GM19239 (cell line): ENCODE data around the gene ZNF621.

ENCODE experiments used
- DNase-seq: peaks from one replicate; pipeline ENCODE4 v3.0.0; 2011; ENCODE audit warnings: low spot score; ENCODE audit not compliant: insufficient read length
- FAIRE-seq: peaks from 2 replicates; lab custom pipeline; 2011; peaks lifted over from hg19 to GRCh38; lab: Jason Lieb, UNC

Gene ZNF621

DNA sequence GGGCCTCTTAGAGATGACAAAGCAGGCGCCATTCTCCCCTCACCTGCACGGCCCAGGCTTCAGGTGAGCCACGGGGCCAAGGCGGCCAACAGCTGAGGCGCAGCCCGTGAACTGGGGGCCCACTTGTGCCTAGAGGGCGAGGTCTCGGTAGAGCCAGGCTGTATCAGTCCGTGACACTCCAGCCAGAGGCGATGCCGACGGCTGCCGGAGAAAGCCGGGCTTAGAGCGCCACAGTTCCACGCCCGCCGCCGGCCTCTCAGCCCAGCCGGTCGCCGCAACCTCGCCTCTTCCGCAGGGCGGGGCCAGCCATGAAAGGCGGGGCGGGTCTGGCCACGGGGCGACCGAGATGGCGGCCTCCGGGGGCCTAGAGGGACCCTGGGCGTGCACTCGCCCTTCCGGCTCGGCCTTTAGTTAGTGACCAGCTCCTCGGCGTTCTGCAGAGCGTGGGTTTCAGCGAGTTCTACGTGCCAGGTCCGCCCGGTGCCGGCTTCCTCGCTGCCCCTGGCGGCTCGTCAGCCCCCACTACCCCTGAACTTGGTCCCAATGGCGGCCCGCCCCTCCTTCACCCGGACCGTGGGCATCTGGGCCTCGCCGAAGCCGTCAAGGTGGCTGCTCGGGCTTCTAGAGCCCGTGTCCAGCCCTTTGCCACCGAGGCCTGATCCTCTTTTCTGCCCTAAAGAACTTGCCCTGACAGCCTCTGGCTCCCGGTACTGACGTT, at the start of gene ZNF621:
ZNF621 (plus strand) TSS at position 393 of the 718 bp plus-strand sequence. CDS start 881 bp downstream, outside the sequence.
- FAIRE-seq (peak; percentile 87), DNase-seq (peak; percentile 87)

DNA sequence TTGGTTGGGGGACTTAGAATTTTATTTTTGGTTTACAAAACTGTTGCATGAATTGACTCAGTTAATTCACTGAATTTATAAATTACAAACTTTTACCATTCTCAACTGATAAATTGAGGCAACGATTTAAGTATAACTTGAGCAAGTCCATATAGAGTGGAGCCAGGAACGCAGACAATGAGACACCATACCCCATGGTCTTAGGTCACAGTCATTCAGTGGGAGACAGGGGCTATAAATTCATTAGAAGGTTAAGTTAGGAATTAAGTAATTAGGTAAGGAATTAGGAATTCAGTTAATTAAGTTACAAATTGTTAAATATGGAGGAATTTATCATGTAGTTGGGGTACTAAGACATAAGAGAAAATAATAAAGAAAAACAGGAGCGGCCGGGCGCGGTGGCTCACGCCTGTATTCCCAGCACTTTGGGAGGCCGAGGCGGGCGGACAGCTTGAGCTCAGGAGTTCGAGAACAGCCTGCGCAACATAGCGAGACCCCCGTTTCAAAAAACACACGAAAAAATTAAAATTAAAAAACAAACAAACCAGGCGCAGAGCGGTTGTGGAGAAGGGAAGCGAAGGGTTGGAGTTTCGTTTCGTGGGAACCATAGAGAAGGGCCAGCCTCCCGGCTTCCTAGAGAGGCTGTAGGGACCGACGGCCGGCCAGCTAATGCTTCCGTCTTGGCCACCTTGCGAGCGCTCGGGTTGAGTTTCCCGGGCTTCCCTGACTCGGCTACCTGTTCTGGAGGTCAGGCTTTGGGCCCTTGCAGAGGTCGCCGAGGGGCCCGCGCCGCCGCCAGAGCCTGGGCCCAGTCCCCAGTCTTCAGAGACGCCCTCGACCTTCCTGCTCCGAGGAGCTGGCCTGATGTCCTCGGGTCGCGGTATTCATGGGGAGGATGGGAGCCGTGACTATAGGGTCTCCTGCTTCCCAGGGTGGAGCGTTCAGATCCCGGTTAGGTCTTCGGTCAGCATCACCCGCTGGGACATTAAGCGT, 48.0 kb upstream of the ZNF621 start, which contains the start of gene ZNF619:
ZNF619 (plus strand) TSS at position 645 of the 993 bp plus-strand sequence. CDS start 858 bp downstream, outside the sequence.
- DNase-seq (peak; percentile 68), FAIRE-seq (peak; percentile 84)

DNA sequence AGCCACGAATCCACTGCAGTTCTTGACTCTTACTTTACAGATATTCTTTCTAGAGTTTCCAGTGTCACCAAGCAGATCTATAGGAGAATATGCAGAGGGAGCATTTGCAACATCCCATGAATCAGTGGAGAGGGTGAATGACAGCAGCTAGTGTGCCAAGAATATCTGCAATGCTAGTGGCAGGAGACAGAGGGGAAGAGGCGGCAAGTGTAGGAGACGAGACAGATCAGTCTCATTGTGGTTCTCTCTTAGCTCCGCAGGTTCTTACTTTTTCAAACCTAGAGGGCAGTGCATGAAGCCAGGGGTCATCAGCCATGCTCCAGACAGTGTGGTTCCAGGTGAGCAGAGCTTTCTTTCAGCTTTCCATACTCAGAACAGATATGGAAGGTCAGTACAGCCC, 47.1 kb upstream of the ZNF621 start:
- DNase-seq (no peak), FAIRE-seq (peak; percentile 49)

DNA sequence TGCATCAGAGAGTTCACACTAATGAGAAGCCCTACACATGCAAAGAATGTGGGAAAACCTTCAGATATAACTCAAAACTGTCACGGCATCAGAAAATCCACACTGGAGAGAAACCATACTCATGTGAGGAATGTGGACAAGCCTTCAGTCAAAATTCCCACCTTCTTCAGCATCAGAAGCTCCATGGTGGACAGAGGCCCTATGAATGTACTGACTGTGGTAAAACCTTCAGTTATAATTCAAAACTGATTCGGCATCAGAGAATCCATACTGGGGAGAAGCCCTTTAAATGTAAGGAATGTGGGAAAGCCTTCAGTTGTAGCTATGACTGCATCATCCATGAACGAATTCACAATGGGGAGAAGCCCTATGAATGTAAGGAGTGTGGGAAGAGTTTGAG, 37.6 kb upstream of the ZNF621 start:
- no peak for DNase-seq
- FAIRE-seq = no peak

DNA sequence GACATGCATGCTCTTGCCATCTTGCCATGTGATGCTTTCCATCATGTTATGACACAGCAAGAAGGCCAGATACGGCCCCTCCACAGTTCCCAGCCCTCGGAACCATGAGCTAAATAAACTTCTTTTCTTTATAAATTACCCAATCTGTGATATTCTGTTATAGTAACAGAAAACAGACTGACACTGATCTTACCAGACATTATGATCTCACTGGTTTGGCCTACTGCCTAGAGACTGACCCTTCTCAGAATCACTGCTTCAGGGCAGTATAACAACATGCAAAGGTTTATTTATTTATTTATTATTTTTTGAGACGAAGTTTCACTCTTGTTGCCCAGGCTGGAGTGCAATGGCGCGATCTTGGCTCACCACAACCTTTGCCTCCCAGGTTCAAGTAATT, 33.8 kb upstream of the ZNF621 start:
- DNase-seq (no peak), FAIRE-seq (no peak)

DNA sequence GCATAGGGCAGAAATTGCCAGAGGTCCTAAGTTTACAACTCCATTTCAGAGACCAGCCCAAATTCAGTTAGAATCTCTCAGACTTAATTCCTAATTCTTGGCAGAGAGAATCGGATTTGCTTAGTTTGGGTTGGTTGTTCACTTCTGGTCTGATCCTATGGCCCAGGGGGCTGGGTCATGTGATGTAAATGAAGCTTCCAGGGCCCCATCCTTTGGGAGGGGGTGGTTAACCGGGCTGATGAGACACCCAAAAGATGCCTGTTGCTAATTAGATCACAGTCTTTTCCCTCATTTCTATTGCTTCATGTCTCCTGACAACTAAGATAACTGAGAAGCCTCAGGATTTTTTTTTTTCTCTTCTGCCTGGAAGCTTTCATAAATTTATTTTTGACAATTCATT, 30.1 kb upstream of the ZNF621 start:
- no peak for FAIRE-seq

DNA sequence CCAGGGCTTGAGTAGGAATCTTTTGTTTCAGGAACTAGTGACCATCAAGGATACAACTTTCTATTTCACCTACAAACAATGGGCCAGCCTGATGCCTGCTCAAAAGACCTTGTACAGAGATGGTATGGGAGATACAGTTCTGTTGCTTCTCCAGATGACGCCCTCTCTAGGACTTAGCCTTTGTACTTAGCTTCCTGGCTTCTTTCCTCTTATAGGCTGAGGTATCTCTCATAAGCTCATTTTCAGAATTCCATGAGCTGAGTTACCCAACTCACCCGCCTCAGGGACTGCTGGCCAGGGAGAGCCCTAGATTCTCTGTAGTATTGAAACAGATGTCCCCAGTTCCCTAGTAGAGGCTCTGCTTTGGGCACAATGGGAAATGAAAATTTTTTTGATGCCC, 27.5 kb upstream of the ZNF621 start:
- no peak for FAIRE-seq
- DNase-seq = no peak

More for the DNA sequence above, 30.1 kb upstream of the ZNF621 start:
- no peak for DNase-seq

DNA sequence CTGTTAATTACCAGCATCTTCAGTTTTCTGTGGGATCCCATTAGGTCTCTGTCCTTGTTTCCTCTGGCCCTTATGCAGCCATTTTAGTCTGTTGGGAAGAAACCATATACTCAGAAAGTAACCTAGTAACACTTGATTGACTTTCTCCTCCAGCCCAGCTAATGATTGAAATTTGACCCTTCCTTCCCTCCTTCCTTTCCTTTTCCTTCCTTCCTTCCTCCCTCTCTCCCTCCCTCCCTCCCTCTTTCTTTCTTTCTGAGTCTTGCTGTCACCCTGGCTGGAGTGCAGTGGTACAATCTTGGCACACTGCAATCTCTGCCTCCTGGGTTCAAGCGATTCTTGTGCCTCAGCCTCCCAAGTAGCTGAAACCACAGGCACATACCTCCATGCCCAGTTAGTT, 24.8 kb upstream of the ZNF621 start:
- FAIRE-seq = no peak
- no peak for DNase-seq

DNA sequence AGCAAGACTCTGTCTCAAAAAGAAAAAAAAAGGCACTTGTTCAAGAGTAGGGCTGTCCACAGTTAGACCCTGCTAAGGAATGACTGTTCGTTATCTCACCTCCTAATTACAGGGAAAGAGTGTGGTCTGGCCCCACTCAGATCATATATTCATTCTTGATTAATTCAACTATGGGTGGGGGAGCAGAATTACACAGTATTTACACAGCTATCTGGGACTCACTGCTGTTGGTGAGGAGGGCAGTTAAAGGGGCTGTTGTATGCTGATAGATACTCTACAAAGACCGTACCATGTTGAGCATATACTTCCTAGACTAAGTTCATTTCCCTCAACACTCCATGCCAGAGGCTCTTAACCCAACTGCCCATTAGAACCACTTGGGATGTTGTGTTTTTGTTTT, 22.7 kb upstream of the ZNF621 start:
- no peak for FAIRE-seq
- DNase-seq = no peak

DNA sequence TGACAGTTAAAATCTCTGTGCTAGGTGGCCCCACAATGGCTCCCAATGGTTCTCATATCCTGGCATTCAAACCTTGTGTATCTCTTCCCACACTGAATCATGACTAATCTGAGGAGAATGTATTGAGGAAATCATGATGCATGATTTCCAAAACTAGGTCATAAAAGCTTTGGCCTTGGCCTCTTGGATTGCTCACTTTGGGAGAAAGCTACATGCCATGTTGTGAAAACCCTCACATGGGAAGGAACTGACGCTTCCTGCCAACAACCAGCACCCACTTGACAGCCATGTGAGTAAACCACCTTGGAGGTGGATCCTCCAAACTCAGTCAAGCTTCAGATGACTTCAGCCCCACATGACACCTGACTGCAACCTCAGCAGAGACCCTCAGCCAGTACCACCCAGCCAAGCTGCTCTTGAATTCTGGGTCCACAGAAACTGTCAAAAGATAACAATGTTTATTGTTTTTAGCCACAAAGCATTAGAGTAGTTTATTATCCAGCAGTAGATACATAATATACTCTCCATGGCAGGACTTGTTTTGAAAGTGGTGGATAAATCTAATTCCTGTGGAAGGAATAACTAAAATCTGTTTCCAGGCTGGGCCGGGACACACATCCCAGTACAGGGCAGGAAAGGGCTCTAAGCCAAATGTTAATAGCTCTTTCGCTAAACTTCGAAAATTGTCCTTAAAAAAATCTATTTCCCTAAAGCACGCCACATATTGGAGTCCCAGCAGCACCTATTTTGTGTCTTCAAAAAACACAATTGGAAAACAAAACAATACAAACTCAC, 19.9 kb upstream of the ZNF621 start:
- FAIRE-seq = no peak

DNA sequence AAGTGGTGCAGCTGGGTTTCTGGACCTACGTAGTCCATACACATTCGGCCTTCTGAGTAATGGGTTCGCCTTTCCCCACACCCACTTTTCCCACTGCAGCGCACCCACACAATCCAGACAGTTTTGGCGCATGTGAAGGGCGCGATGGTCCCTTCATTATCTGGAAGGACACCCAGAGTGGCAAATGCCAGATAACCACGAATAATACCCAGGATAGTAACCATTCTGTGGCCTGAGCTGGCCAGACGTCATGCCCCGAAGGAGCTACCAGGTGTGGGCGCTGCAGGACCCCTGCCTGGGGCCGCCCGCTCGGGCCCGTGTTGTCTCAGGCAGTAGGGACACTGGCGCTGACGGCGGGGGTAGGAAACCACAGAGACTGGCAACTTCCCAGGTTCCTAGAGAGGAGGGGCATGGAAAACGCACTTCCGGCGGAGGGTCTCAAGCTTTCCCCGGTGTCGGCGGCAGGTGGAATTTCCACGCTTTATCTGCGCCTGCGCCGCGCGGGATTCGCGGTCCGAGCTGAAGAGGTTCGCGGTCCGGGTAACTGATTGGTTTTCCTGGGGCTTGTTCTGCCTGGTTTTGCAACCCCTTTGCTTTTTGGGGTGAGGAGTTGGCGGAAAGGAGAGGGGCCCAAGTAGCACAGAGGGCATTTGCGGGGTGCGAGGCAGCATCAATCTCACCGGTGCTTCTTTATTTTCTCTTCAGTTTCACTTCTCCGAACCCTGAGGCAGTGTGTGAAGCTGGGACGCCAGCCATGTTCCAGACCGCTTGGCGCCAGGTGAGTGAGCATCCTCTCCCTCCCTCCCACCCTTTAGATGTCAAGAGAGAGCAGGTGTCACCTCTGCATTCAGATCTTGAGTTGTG, 18.9 kb upstream of the ZNF621 start, which contains the start of gene ZNF620:
ZNF620 (plus strand) TSS at position 441 of the 864 bp plus-strand sequence; CDS start at position 755, 314 bp downstream.
- peak; percentile 88 for FAIRE-seq
- DNase-seq = peak; percentile 35

More for the DNA sequence above, 19.9 kb upstream of the ZNF621 start:
- no peak for DNase-seq

DNA sequence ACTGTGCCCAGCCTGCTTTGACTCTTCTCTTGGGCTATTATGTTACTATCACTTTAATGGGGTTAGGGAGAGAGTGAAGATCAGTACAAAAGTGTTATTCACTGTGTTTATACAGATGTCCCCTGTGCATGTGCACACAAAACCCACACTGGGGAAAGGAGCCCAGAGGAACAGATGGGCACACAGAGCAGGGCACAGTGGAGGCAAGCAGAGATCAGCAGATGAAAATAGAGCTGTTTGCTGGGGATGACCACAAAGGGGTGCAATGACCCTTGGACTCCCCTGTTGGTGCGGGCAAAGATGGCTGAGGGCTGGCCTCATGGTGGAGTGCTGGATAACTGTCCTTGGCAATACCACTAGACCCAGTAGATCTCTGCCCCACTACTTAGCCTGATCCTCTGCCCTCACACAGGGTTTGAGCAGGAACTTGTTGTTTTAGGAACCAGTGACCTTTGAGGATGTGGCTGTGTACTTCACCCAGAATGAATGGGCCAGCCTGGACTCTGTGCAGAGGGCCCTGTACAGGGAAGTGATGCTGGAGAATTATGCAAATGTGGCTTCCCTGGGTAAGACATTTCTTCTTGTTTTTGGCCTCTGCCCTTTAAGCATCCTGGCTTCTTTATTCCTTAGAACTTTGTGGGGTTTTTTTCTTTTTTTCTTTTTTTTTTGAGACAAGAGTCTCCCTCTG, 13.6 kb upstream of the ZNF621 start:
- no peak for DNase-seq
- no peak for FAIRE-seq

DNA sequence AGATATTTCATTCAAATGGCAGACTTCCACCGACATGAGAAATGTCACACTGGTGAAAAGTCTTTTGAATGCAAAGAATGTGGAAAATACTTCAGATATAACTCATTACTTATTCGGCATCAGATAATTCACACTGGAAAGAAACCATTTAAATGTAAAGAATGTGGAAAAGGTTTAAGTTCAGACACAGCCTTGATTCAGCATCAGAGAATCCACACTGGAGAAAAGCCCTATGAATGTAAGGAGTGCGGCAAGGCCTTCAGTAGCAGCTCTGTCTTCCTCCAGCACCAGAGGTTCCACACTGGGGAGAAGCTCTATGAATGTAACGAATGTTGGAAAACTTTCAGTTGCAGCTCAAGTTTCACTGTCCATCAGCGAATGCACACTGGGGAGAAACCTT, 8.6 kb upstream of the ZNF621 start:
- DNase-seq = no peak
- FAIRE-seq = no peak

DNA sequence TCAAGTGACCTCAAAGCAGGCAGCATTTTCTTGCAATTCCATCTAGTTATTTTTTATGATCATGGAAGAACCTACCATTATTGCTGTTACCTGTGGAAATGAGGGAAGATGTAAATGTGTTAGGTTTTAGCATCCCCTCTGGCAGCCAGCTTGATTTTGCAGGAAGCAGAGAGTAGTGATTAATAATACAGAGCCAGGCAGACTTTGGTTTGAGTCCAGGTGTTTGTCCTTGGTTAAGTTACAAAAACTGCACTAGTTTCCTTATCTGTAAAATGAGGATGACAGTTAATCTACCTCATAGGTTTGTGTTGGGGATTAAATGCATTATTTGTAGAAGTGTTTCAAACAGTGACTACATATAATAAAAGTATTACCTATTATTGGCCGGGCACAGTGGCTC, 6.7 kb upstream of the ZNF621 start:
- DNase-seq (no peak), FAIRE-seq (no peak)

DNA sequence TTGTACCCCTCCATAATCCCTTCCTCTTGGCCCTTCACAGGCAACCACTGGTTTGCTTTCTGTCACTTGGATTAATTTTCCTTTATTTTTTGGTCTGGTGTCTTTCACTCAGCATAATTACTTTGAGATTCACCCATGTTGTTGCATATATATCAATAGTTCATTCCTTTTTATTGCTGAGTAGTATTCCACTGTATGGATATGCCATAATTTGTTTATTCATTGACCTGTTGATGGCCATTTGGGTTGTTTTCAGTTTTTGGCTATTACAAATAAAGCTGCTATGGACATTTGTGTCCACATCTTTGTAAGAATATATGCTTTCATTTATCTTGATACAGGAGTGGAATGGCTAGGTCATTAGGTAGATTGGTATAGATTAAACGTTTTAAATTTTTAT, 5.9 kb upstream of the ZNF621 start:
- no peak for DNase-seq
- FAIRE-seq = no peak

DNA sequence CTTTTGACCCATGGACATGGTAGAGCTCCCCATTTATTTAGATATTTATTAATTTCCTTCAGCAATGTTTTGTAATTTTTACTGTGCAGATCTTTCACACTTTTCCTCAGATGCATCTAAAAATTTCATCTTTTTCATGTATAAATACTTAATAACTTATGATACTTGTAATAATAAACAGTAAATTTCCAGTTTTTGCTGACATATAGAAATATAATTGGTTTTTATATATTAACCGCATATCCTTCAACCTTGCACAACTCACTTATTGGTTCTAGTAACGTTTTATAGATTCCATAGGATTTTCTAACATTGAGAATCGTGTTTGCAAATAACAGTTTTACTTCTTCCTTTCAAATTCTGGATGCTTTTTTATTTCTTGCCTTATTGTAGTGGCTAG, 3.5 kb upstream of the ZNF621 start:
- FAIRE-seq = no peak
- DNase-seq = no peak

DNA sequence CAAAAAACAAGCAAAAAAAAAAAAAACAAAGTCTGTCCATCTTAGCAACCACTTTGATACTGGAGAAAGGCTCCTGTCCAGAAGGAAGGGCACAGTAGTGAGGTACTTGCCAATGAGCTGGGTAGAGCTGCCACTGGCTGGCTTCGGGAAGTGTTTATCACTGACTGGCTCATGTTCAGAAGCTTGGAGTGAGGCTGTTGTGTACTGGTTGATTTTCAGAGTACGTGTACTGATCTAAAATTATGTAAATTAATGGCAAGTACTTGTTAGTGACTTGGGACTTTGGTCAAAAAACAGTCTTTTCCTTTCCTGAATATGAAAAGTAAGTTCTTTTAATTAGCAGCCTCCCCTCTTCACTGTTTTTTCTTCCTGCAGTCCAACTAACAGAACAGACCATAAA, 979 bp upstream of the ZNF621 start:
- DNase-seq = no peak
- FAIRE-seq = no peak

DNA sequence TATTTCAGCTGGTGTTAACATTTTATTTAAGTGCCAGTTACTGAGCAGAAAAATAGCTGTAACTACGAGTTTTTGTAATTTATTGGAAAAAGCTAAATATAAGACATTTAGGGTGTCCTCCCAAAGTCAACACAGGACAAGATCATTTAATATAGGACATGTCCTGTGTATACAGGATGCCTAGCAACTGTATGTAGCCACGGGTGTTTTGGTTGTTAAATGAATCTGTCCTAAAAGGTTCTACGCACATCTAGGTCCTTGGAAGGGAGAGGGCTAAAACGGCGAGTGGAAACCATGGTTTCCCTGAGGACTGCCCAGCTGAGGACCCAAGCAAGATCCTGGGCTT, 565 bp upstream of the ZNF621 start:
- FAIRE-seq (no peak), DNase-seq (no peak)

DNA sequence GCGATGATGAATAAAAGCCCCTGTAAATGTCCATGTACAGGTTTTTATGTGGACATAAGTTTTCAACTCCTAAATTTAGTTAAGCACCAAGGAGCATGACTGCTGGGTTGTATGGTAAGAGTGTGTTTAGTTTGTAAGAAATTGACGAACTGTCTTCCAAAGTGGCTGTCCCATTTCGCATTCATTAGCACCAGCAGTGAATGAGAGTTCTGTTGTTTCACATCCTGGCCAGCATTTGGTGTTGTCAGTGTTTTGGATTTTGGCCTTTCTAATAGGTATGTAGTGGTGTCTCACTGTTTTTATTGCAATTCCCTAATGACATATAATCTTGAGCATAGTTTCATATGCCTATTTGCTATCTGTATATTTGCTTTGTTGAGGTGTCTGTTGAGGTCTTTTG, 3.7 kb downstream of the ZNF621 start:
- FAIRE-seq (no peak), DNase-seq (no peak)
